ENCODE results near the gene SLC16A3. TPM values are rescaled to one million over a fixed set of nuclear protein-coding genes. Genes with fewer than 3 reads are reported as not detected.
"Not testable (repeated sequence)": the region's sequence is repeated elsewhere in the genome, so short reads cannot be mapped to it uniquely, and the experiment has no call there.

The SLC16A3 gene
- polyA plus RNA-seq, 12 donors, result 12.7 to 51.9 (median 28.9) TPM; not detected in 1

GRCh38 chr17:82201498-82201910 lies 27.3 kb upstream of the SLC16A3 start:
- no peak for DNase-seq

- DNase-seq, result no peak
Measured at GRCh38 chr17:82202981-82203380, 25.9 kb upstream of the SLC16A3 start.

- DNase-seq, result no peak
Measured at GRCh38 chr17:82203920-82204319, 24.9 kb upstream of the SLC16A3 start.

GRCh38 chr17:82204831-82205719 lies 23.8 kb upstream of the SLC16A3 start:
- DNase-seq, result no peak

GRCh38 chr17:82205720-82206508 lies 22.9 kb upstream of the SLC16A3 start:
- peak; percentile 88 for DNase-seq

- not testable (repeated sequence) for DNase-seq
Measured at GRCh38 chr17:82210655-82211054, 18.2 kb upstream of the SLC16A3 start.

GRCh38 chr17:82212331-82213250 lies 16.3 kb upstream of the SLC16A3 start, which contains the start of gene CCDC57:
CCDC57 (minus strand) TSS chr17:82212842; CDS start chr17:82201944, 10,898 bp downstream.
- DNase-seq, result peak; percentile 82

- no peak for DNase-seq
Measured at GRCh38 chr17:82213251-82214011, 15.4 kb upstream of the SLC16A3 start.

GRCh38 chr17:82214012-82214628 lies 14.7 kb upstream of the SLC16A3 start:
- no peak for DNase-seq

GRCh38 chr17:82215095-82215971 lies 13.5 kb upstream of the SLC16A3 start:
- no peak for DNase-seq

GRCh38 chr17:82215972-82216300 lies 12.9 kb upstream of the SLC16A3 start:
- DNase-seq, result no peak

GRCh38 chr17:82216301-82217119 lies 12.3 kb upstream of the SLC16A3 start:
- no peak for DNase-seq

GRCh38 chr17:82217120-82217529 lies 11.7 kb upstream of the SLC16A3 start:
- no peak for DNase-seq

GRCh38 chr17:82217530-82218204 lies 11.2 kb upstream of the SLC16A3 start:
- DNase-seq, result no peak

GRCh38 chr17:82218349-82219075 lies 10.3 kb upstream of the SLC16A3 start:
- DNase-seq, result no peak

- DNase-seq, result no peak
Measured at GRCh38 chr17:82219083-82219482, 9.8 kb upstream of the SLC16A3 start.
